Vein endothelial cell (primary cell): Measurements from ENCODE around the gene ZNF678. TPM values are rescaled to one million over a fixed set of nuclear protein-coding genes. Genes with fewer than 3 reads are reported as not detected.

Experiments
- small RNA-seq: library from RNA; depleted of rRNA; stranded (forward); fragments of <200 nt; gene quantifications from one replicate; pipeline ENCODE3, GENCODE V24; 2012
- total RNA-seq: library from RNA; depleted of rRNA; stranded (reverse); fragments of >200 nt; gene quantifications from 2 replicates; pipeline ENCODE4 v1.2.3, GENCODE V29; 2012

ZNF678 gene
- total RNA-seq: 11.7 and 15.4 TPM in 2 replicates

GRCh38 chr1:227563324-227564201 lies at the start of gene ZNF678:
TSS of gene ZNF678 (plus strand) at chr1:227563556. CDS start at chr1:227650992, 87,436 bp downstream.

Small RNAs within 50 kb of the gene (small RNA-seq; reads per million reads assigned to genes)
- gene RNA5SP77: 0.61 reads per million, percentile 39 among the genes with 10 or more reads in this experiment

Other genes with a start within 250 kb of the ZNF678 start
- 116 and 122 TPM in 2 replicates for gene CDC42BPA, start 245.1 kb upstream of the ZNF678 start, total RNA-seq
- 29.7 and 41.2 TPM in 2 replicates for gene JMJD4, start 171.7 kb downstream of the ZNF678 start, total RNA-seq
- gene SNAP47, start 171.9 kb downstream of the ZNF678 start, total RNA-seq: 36.3 and 40.5 TPM in 2 replicates